GM12878 (cell line): Measurements from ENCODE around the gene CFAP99. TPM values are rescaled to one million over a fixed set of nuclear protein-coding genes. Genes with fewer than 3 reads are reported as not detected.

Source experiments
- EZH2 ChIP-seq: IDR thresholded peaks from 2 replicates; pipeline ENCODE4 v1.6.1; 2012; ENCODE audit warnings: low read depth, mild to moderate bottlenecking, control low read depth, inconsistent platforms, low read length, borderline replicate concordance; ENCODE audit not compliant: control insufficient read depth
- IRF3 ChIP-seq: fragments of 450-650 bp; IDR thresholded peaks from 2 replicates; pipeline ENCODE4 v1.6.1; 2014; ENCODE audit warnings: mild to moderate bottlenecking
- NFIC ChIP-seq: IDR thresholded peaks from 2 replicates; pipeline ENCODE4 v1.6.1; 2012; ENCODE audit warnings: low read depth, mild to moderate bottlenecking, inconsistent platforms, low read length, moderate library complexity
- ZNF592 ChIP-seq: fragments of 450-650 bp; IDR thresholded peaks from 2 replicates; pipeline ENCODE4 v1.6.1; 2017; ENCODE audit warnings: mild to moderate bottlenecking, moderate library complexity
- polyA plus RNA-seq, 11 experiments: library from polyadenylated mRNA; depleted of rRNA in 4 of 11; unstranded in 6 of 11; stranded (reverse) in 5 of 11; fragments of >200 nt; fragmentation: Nextera tagmentation in 4 of 11; fragmentation: Illumina TruSeq in 1 of 11; extraction: Ambion mirVana in 4 of 11; extraction: Trizol in 1 of 11; gene quantifications; 1 replicate in 1 of 11; 2 replicates in 10 of 11; pipeline versions ENCODE4 v1.2.1 to v1.2.3, GENCODE V29; 2011 to 2016; ENCODE audit warnings: inconsistent platforms in 2 of 11, missing spikeins in 2 of 11, low read depth in 1 of 11
- total RNA-seq, 4 experiments: library from RNA; depleted of rRNA in 3 of 4; stranded (reverse); fragments of >200 nt in 3 of 4; fragmentation: Illumina TruSeq in 1 of 4; extraction: Trizol in 1 of 4; gene quantifications; 2 replicates each; pipeline versions ENCODE4 v1.2.1 to v1.2.3, GENCODE V29; 2013 to 2021

CFAP99 gene
- total and polyA plus RNA-seq, 10 of the 15 experiments (the other 5 are each of a cell fraction or from before 2014, with no cell fraction given): not detected

GRCh38 chr4:2451036-2451520 lies 32.3 kb downstream of the CFAP99 start (continued):
- TF ChIP-seq ZNF592 (no peak), EZH2 (no peak), NFIC (no peak), IRF3 (no peak)
